Neural progenitor cell (in vitro differentiated cells): ENCODE measurements around the gene TUBG2. TPM values are rescaled to one million over a fixed set of nuclear protein-coding genes. Genes with fewer than 3 reads are reported as not detected.
"Not testable (repeated sequence)": the region's sequence is repeated elsewhere in the genome, so short reads cannot be mapped to it uniquely, and the experiment has no call there.

ENCODE experiments used
- DNase-seq: peaks from one replicate; pipeline ENCODE4 v3.0.0-alpha.2; 2016; ENCODE audit warnings: low spot score
- H2AFZ ChIP-seq: fragments of 200-600 bp; sonication (generic); replicated peaks from 2 replicates; pipeline ENCODE4 v1.6.1; 2016; ENCODE audit warnings: antibody characterized with exemption
- H3F3A ChIP-seq: fragments of 200-600 bp; sonication (generic); 2 replicates; pipeline ENCODE4 v1.6.1; 2016; ENCODE audit warnings: antibody characterized with exemption, low read depth
- H3K27ac ChIP-seq: fragments of 200-600 bp; sonication (generic); 2 replicates; pipeline ENCODE4 v1.5.1; 2016; ENCODE audit warnings: mild to moderate bottlenecking
- H3K27me3 ChIP-seq: fragments of 200-600 bp; sonication (generic); 2 replicates; pipeline ENCODE4 v1.6.1; 2016; ENCODE audit warnings: mild to moderate bottlenecking, moderate library complexity
- H3K36me3 ChIP-seq: fragments of 200-600 bp; sonication (generic); 2 replicates; pipeline ENCODE4 v1.5.1; 2016
- H3K4me1 ChIP-seq: fragments of 200-600 bp; sonication (generic); 2 replicates; pipeline ENCODE4 v1.6.1; 2016; ENCODE audit warnings: mixed run types
- H3K4me2 ChIP-seq: fragments of 200-600 bp; sonication (generic); 2 replicates; pipeline ENCODE4 v1.6.1; 2016
- H3K4me3 ChIP-seq: fragments of 200-600 bp; sonication (generic); 2 replicates; pipeline ENCODE4 v1.5.1; 2016
- H3K79me2 ChIP-seq: fragments of 200-600 bp; sonication (generic); 2 replicates; pipeline ENCODE4 v1.6.1; 2016; ENCODE audit warnings: low read depth
- H3K9ac ChIP-seq: fragments of 200-600 bp; sonication (generic); 2 replicates; pipeline ENCODE4 v1.6.1; 2016
- H3K9me3 ChIP-seq: fragments of 200-600 bp; sonication (generic); 2 replicates; pipeline ENCODE4 v1.5.1; 2016; ENCODE audit warnings: low read depth
- H4K20me1 ChIP-seq: fragments of 200-600 bp; sonication (generic); 2 replicates; pipeline ENCODE4 v1.6.1; 2016; ENCODE audit warnings: low read depth
- H3K27ac Mint-ChIP-seq: 3 replicates; pipeline ENCODE4 v1.8.0; 2021; ENCODE audit warnings: mixed read lengths
- H3K27me3 Mint-ChIP-seq: 2 replicates; pipeline ENCODE4 v1.8.0; 2022; ENCODE audit warnings: low read depth, mild to moderate bottlenecking, inconsistent platforms, moderate library complexity, mixed read lengths; ENCODE audit not compliant: insufficient read depth
- H3K36me3 Mint-ChIP-seq: 3 replicates; pipeline ENCODE4 v1.8.0; 2021; ENCODE audit warnings: mixed read lengths
- H3K4me1 Mint-ChIP-seq: 3 replicates; pipeline ENCODE4 v1.8.0; 2021; ENCODE audit warnings: mixed read lengths
- H3K4me3 Mint-ChIP-seq: 3 replicates; pipeline ENCODE4 v1.8.0; 2021; ENCODE audit warnings: mild to moderate bottlenecking, moderate library complexity, mixed read lengths
- H3K9me3 Mint-ChIP-seq: 3 replicates; pipeline ENCODE4 v1.8.0; 2020; ENCODE audit warnings: mixed read lengths
- CTCF ChIP-seq: fragments of 200-600 bp; sonication (generic); IDR thresholded peaks from 2 replicates; pipeline ENCODE4 v1.5.1; 2017; ENCODE audit warnings: antibody characterized with exemption, mild to moderate bottlenecking
- EZH2 ChIP-seq: fragments of 200-600 bp; sonication (generic); IDR thresholded peaks from 2 replicates; pipeline ENCODE4 v1.6.1; 2017; ENCODE audit warnings: antibody characterized with exemption, mild to moderate bottlenecking, moderate library complexity
- EZH2phosphoT487 ChIP-seq: fragments of 200-600 bp; sonication (generic); IDR thresholded peaks from 2 replicates; pipeline ENCODE4 v1.6.1; 2017; ENCODE audit warnings: antibody characterized with exemption
- total RNA-seq: library from RNA; depleted of rRNA; stranded (reverse); fragments of >200 nt; gene quantifications from 2 replicates; pipeline ENCODE4 v1.2.3, GENCODE V29; 2015; ENCODE audit warnings: low replicate concordance

Gene TUBG2
- 12.8 and 19.6 TPM in 2 replicates for total RNA-seq

GRCh38 chr17:42659079-42659931 lies at the start of gene TUBG2:
Gene TUBG2 (plus strand): TSS chr17:42659284. CDS start chr17:42659504, 220 bp downstream.
- no peaks in the 10 kb centered on the region for H3K9me3 ChIP-seq
- peak within 1 kb of the TSS; percentile 86 for H3K4me2 ChIP-seq
- H2AFZ ChIP-seq = peak within 1 kb of the TSS; percentile 48
- H3F3A ChIP-seq = peaks cover 5% of the 10 kb centered on the region
- Mint-ChIP-seq H3K9me3 (peaks cover 2% of the 10 kb centered on the region), H3K36me3 (peaks cover 11% of the 10 kb centered on the region), H3K27me3 (peaks cover 2% of the 10 kb centered on the region), H3K27ac (no peak within 1 kb of the TSS), H3K4me1 (peaks cover 14% of the 10 kb centered on the region), H3K4me3 (peak within 1 kb of the TSS; percentile 91)
- peaks cover 4% of the 10 kb centered on the region for H4K20me1 ChIP-seq
- no peak for TF ChIP-seq EZH2
- TF ChIP-seq EZH2phosphoT487 = no peak
- TF ChIP-seq CTCF = no peak
- no peaks in the 10 kb centered on the region for H3K36me3 ChIP-seq
- no peaks in the 10 kb centered on the region for H3K27me3 ChIP-seq
- H3K79me2 ChIP-seq = no peaks in the 10 kb centered on the region
- DNase-seq = peak; percentile 96
- no peak within 1 kb of the TSS for H3K27ac ChIP-seq
- peaks cover 4% of the 10 kb centered on the region for H3K4me1 ChIP-seq
- H3K4me3 ChIP-seq = peak within 1 kb of the TSS; percentile 61
- H3K9ac ChIP-seq = peak within 1 kb of the TSS; percentile 15

GRCh38 chr17:42609814-42610801 lies 49.0 kb upstream of the TUBG2 start:
- H3K79me2 ChIP-seq = peaks cover 56% of the 10 kb centered on the region

GRCh38 chr17:42612013-42612412 lies 47.1 kb upstream of the TUBG2 start:
- Mint-ChIP-seq H3K36me3 (peaks cover 24% of the 10 kb centered on the region), H3K4me3 (peak overlapping the region; percentile 41), H3K4me1 (peaks cover 16% of the 10 kb centered on the region), H3K27me3 (peaks cover 3% of the 10 kb centered on the region), H3K27ac (no peak overlapping the region), H3K9me3 (no peaks in the 10 kb centered on the region)
- H3K27ac ChIP-seq = no peak overlapping the region
- TF ChIP-seq EZH2phosphoT487 (no peak), EZH2 (no peak), CTCF (no peak)
- no peak overlapping the region for H2AFZ ChIP-seq
- no peak overlapping the region for H3K9ac ChIP-seq
- H3K9me3 ChIP-seq = no peaks in the 10 kb centered on the region
- H3F3A ChIP-seq = peaks cover 10% of the 10 kb centered on the region
- H3K36me3 ChIP-seq = no peaks in the 10 kb centered on the region
- H3K27me3 ChIP-seq = no peaks in the 10 kb centered on the region
- peaks cover 14% of the 10 kb centered on the region for H3K4me1 ChIP-seq
- no peak overlapping the region for H3K4me2 ChIP-seq
- no peak for DNase-seq
- H3K4me3 ChIP-seq = no peak overlapping the region
- peaks cover 37% of the 10 kb centered on the region for H3K79me2 ChIP-seq
- H4K20me1 ChIP-seq = peaks cover 17% of the 10 kb centered on the region

More at GRCh38 chr17:42609814-42610801, 49.0 kb upstream of the TUBG2 start:
- not testable (repeated sequence) for H3K9me3 Mint-ChIP-seq, H3K9me3 ChIP-seq, H3F3A ChIP-seq, H3K27me3 Mint-ChIP-seq, H3K27me3 ChIP-seq, H3K36me3 ChIP-seq
- Histone ChIP-seq H2AFZ (peak overlapping the region; percentile 37), H4K20me1 (peaks cover 31% of the 10 kb centered on the region), H3K9ac (peak overlapping the region; percentile 65), H3K27ac (peak overlapping the region; percentile 24), H3K4me1 (peaks cover 14% of the 10 kb centered on the region), H3K4me3 (peak overlapping the region; percentile 84), H3K4me2 (peak overlapping the region; percentile 78)
- peak overlapping the region; percentile 42 for H3K27ac Mint-ChIP-seq
- H3K4me3 Mint-ChIP-seq = peak overlapping the region; percentile 100
- peaks cover 23% of the 10 kb centered on the region for H3K36me3 Mint-ChIP-seq
- DNase-seq = peak; percentile 67
- peaks cover 20% of the 10 kb centered on the region for H3K4me1 Mint-ChIP-seq
